ENCODE data around the gene KCNQ4.

The KCNQ4 gene

GRCh38 chr1:40853113-40853884 is 69.7 kb downstream of the KCNQ4 start:
- no peak for FAIRE-seq
- no peak for DNase-seq (ENCODE audit: extremely low spot score, insufficient read length, low read depth)

GRCh38 chr1:40853885-40854170 is 70.2 kb downstream of the KCNQ4 start:
- FAIRE-seq: no peak
- no peak for DNase-seq (ENCODE audit: extremely low spot score, insufficient read length, low read depth)

DNA sequence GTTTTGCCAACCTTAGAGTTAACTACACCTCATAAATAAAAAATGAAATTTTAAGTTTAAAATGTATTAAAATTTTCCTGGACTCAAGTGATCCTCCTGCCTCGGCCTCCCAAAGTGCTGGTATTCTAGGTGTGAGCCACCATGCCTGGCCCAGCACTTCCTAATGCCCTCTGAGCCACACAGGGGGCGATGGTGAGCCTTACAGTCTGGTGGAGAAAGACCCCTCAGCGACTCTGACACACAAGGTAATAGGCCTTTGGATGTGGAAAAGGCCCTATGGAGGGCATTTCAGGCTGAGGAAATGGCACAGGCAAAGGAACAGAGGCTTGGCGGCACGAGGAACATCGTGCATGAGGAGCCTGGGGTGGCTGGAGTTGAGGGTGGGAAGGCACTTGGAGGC is 71.9 kb downstream of the KCNQ4 start:
- FAIRE-seq: no peak
- no peak for DNase-seq (ENCODE audit: extremely low spot score, insufficient read length, low read depth)

DNA sequence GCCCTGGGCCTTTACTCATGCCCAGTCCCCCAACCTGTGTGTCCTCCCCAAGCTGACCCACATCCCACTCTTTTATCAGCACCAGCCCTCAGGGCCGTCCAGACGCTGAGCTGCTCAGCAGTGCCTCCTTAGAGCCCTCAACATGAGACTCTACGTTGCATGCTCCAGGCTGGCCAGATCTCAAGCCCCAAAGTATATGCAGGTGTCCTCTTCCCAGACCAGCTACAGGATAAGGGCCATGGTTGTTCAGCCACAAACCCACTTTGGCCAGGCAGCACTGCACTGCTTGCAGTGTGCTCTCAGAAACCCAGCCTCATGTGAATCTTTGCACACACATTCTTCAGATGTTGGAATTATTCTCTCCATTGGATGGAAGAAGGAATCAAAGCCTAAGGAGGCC is 72.5 kb downstream of the KCNQ4 start:
- DNase-seq (ENCODE audit: extremely low spot score, insufficient read length, low read depth): no peak
- no peak for FAIRE-seq

DNA sequence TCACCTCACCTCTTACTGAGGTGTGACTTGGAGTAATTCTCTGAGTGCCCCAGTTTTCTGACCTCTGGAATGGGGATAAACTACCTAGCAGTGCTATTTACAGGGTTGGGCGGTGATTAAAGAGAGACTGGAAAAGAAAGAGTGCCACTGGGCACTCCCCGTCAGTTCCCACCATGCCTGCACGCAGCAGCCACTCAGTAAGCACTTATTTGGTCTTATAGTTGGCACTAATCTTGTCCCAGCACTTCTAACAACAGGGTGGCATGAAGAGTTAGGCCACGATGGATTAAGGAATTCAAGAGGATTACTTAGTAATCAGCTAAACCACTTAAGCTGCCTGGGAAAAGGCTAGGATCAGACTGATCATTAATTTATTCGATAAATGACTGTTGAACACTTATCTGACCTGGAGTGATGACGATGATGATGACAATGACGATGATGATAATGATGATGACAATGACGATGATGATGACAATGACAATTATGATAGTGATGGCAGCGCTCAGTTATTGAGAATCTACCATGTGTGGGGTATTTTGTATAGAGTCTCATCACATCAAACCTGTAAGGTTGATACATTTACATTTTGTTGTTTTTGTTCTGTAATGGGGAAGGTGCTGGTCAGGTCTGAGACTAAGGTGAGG is 73.2 kb downstream of the KCNQ4 start:
- FAIRE-seq: no peak
- no peak for DNase-seq (ENCODE audit: extremely low spot score, insufficient read length, low read depth)

DNA sequence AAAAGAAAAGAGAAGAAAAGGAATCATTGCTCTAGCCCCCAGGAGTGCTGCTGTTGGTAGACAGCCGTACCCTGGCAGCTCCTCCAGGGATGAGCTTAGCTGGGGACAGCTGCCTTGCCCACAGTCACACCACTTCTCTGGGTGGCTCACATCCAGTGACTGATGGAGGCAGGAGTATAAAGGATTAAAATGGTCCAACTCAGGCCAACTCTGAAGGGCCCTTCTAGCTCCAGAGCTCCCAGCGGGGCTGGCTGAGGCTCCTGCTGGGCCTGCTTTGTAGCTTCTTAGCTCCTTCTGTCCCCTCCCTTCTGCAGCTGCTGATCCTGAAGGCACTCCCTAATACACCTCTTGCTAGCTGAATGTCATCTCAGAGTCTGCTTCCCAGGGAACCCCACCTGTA is 74.2 kb downstream of the KCNQ4 start:
- no peak for FAIRE-seq

DNA sequence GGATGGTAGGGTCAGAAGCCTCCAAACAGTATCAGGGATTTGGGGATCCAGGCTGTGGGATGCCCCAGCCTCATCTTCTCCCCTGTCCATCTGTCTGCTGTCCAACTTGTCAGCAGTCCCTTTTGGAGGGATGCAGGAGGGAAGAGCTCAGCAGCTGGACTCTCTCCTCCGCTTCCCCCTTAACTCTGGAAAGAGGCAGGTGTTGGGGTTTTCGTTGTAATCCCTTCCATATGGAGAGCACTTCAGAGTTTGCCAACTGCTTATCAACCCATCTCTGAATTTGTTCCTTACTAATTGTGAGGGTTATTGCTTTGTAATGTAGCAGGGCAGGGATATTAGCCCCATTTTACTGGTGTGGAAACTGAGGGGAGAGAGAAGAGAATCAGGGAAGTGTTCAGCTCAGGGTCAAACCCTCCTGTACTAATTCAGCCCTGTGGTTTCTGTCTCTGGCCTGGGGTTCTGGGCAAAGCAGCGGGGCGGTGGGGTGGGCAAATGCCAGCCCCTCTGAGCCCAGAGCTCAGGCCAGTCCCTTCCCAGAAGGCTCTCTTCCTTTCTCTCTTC is 75.3 kb downstream of the KCNQ4 start:
- no peak for FAIRE-seq
- DNase-seq (ENCODE audit: extremely low spot score, insufficient read length, low read depth): no peak

More for the DNA sequence above, 74.2 kb downstream of the KCNQ4 start:
- no peak for DNase-seq (ENCODE audit: extremely low spot score, insufficient read length, low read depth)

- FAIRE-seq: no peak
- DNase-seq (ENCODE audit: extremely low spot score, insufficient read length, low read depth): no peak
Measured at GRCh38 chr1:40860706-40861223, 77.2 kb downstream of the KCNQ4 start.

DNA sequence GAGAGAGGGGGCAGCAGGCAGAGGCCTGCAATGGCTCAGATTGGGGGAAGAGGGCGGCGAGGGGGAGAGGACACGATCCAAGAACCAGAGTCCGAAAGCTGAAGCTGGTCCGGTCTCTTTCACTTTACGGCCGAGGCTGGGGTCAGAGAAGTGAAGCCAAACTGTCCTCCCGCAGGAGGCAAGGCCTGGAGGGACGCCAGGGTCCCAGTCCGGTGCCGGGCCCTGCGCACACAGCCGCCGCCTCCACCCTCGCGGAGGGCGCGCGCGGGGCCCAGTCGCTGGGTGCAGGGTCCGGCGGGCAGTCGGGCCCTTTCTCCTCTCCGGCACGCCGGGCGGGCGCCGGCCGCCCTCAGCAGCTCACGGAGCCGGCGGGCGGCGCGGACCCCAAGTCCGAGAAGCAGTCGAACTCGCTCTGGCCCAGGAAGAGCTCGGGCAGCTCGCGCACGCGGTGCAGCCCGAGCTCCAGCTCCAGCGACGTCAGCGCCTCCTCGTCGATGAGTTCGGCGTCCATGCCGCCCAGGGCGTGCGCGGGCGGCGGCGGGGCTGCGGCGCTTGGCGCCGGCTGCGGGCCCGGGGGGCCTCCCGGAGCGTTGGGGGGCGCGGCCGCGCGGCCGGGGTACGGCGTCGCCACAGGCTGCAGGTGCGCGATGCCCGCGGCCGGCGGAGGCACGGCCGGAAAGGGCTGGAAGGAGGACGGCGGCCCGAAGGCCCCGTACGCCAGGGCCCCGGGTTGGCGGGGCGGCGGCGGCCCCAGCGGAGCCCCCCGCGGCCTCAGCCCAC is 77.8 kb downstream of the KCNQ4 start:
- no peak for FAIRE-seq
- DNase-seq (ENCODE audit: extremely low spot score, insufficient read length, low read depth): no peak

- DNase-seq (ENCODE audit: extremely low spot score, insufficient read length, low read depth) (peak; percentile 90), FAIRE-seq (peak; percentile 89)
Measured at GRCh38 chr1:40862008-40862863, 78.6 kb downstream of the KCNQ4 start, which contains the start of gene CITED4. Gene CITED4 (minus strand): TSS chr1:40862363. CDS start chr1:40862127, 236 bp downstream.

DNA sequence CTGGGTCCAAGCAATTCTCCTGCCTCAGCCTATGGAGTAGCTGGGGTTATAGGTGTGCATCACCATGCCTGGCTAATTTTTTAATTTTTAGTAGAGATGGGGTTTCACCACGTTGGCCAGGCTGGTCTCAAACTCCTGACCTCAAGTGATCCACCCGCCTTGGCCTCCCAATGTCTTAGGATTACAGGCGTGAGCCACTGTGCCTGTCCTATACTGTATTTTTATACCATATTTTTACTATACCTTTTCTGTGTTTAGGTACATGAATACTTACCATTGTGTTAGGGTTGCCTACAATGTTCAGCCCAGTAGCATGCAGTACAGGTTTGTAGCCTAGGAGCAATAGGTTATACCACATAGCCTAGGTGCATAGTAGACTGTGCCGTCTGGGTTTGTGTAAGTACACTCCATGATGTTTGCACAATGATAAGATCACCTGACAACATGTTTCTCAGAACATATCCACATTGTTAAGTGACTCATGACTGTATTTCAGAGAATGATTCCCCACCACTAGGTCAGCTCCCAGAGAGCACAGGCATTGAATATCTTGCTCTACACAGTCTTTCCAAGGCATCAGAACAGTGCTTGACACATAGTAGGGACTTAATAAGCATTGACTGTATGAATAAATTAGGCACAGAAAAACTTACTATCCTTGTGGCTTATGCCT is 84.6 kb downstream of the KCNQ4 start:
- FAIRE-seq (no peak), DNase-seq (ENCODE audit: extremely low spot score, insufficient read length, low read depth) (no peak)

GRCh38 chr1:40870135-40870728 is 86.6 kb downstream of the KCNQ4 start:
- FAIRE-seq: no peak
- DNase-seq (ENCODE audit: extremely low spot score, insufficient read length, low read depth): no peak

DNA sequence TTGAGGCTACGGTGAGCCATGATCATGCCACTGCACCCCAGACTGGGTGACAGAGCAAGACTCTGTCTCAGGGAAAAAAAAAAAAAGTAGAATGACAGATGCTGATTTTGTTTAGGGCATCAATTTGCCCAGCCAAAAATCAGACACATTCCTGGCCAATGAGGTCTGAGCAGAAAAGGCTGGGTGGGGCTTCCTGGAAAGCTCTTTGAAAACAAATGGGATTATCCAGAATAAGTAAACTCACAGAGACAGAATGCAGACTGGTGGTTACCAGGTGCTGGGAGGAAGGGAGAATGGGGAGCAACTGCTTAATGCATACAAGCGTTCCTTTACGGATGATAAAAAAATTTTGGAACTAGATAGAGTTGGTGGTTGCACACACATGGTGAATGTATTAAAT is 88.7 kb downstream of the KCNQ4 start:
- DNase-seq (ENCODE audit: extremely low spot score, insufficient read length, low read depth): no peak
- FAIRE-seq: no peak

- DNase-seq (ENCODE audit: extremely low spot score, insufficient read length, low read depth) (no peak), FAIRE-seq (no peak)
Measured at GRCh38 chr1:40873863-40874472, 90.4 kb downstream of the KCNQ4 start.

GRCh38 chr1:40876436-40876761 is 92.8 kb downstream of the KCNQ4 start:
- FAIRE-seq: no peak
- no peak for DNase-seq (ENCODE audit: extremely low spot score, insufficient read length, low read depth)

DNA sequence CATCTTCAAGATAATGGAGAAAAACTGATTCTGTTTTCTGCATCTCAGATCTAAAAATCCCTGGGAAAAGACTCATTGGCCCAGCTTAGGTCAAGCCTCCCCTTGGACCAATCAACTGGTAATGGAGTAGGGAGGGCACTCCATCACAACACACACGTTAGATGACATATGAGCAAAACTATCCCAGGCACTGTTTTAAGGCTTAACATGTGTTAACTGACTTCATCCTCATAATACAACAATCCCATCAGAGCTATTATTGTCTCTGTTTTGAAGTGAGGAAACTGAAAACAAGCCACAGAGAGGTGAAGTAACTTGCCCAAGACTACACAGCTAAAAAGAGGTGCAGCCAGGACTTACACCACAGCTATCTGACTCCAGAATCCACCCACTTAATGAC is 93.3 kb downstream of the KCNQ4 start:
- FAIRE-seq (no peak), DNase-seq (ENCODE audit: extremely low spot score, insufficient read length, low read depth) (no peak)

GRCh38 chr1:40877698-40878097 is 94.1 kb downstream of the KCNQ4 start:
- DNase-seq (ENCODE audit: extremely low spot score, insufficient read length, low read depth) (no peak), FAIRE-seq (no peak)

- no peak for DNase-seq (ENCODE audit: extremely low spot score, insufficient read length, low read depth)
- no peak for FAIRE-seq
Measured at GRCh38 chr1:40878906-40879305, 95.3 kb downstream of the KCNQ4 start.

All from GM18507 (cell line).